HepG2 (cell line): ENCODE results near the gene GABRA4. TPM values are rescaled to one million over a fixed set of nuclear protein-coding genes. Genes with fewer than 3 reads are reported as not detected.

Source experiments
- ATAC-seq: fragments of 200-7000 bp; cut with Tn5 transposase; 3 replicates; pipeline ENCODE4 v1.9.1; 2020; ENCODE audit warnings: mild to moderate bottlenecking, moderate library complexity
- BruUV-seq: library from RNA; stranded (reverse); fragments of 400-500 nt; replicated peaks from 2 replicates; lab custom pipeline; 2021; lab: Mats Ljungman, UMichigan
- CTCF ChIA-PET: fragments of 300-600 bp; formaldehyde crosslinking; extraction: SDS; loops from one replicate; lab custom pipeline; 2021; ENCODE audit warnings: low total read pairs, inconsistent platforms, low intra/inter-chr PET ratio; lab: Yijun Ruan, JAX
- POLR2A ChIA-PET: fragments of 350-600 bp; sonication (Branson Sonifier 250); formaldehyde crosslinking; loops from one replicate; lab custom pipeline; 2020; ENCODE audit warnings: antibody characterized with exemption, inconsistent platforms; lab: Yijun Ruan, JAX
- DNase-seq: peaks from one replicate; pipeline ENCODE4 v3.0.0-alpha.2; 2015; ENCODE audit warnings: low spot score
- FAIRE-seq: peaks from 3 replicates; lab custom pipeline; 2011; peaks lifted over from hg19 to GRCh38; lab: Jason Lieb, UNC
- H2AFZ ChIP-seq: one replicate; pipeline ENCODE4 v1.6.1; 2011; ENCODE audit warnings: low read length, inconsistent platforms
- H3K27ac ChIP-seq: fragments of 300-600 bp; 3 replicates; pipeline ENCODE4 v1.8.0; 2011; ENCODE audit warnings: mixed run types, mild to moderate bottlenecking, mixed read lengths, low read length, inconsistent platforms; ENCODE audit not compliant: insufficient read depth; ENCODE audit errors: extremely low read length
- H3K27me3 ChIP-seq, 2 experiments: fragments of 200-600 bp in 1 of 2; 2 replicates in 1 of 2; 3 replicates in 1 of 2; pipeline versions ENCODE4 v1.6.0 to v1.8.0; 2011; ENCODE audit warnings: low read length in 2 of 2, mild to moderate bottlenecking in 2 of 2, moderate library complexity in 2 of 2, inconsistent platforms in 1 of 2; ENCODE audit not compliant: insufficient read depth in 2 of 2, control insufficient read depth in 1 of 2
- H3K36me3 ChIP-seq, 2 experiments: fragments of 200-600 bp in 1 of 2; replicated peaks in 1 of 2; 2 replicates in 1 of 2; 3 replicates in 1 of 2; pipeline versions ENCODE4 v1.5.1 to v1.8.0; 2011; ENCODE audit warnings: low read length in 2 of 2, inconsistent platforms in 1 of 2; ENCODE audit not compliant: insufficient read depth in 2 of 2, control insufficient read depth in 1 of 2
- H3K4me1 ChIP-seq: 2 replicates; pipeline ENCODE4 v1.5.1; 2012; ENCODE audit warnings: low read length, inconsistent platforms; ENCODE audit not compliant: insufficient read depth
- H3K4me2 ChIP-seq: 2 replicates; pipeline ENCODE4 v1.6.0; 2011; ENCODE audit warnings: low read depth, low read length, inconsistent platforms
- H3K4me3 ChIP-seq, 3 experiments: fragments of 200-600 bp in 1 of 3; sonication (generic), shearing (Covaris generic) in 1 of 3; replicated peaks in 1 of 3; 2 replicates each; pipeline ENCODE4 v1.5.1; 2011 to 2016; ENCODE audit warnings: low read length in 3 of 3, inconsistent platforms in 2 of 3, low read depth in 2 of 3, mild to moderate bottlenecking in 2 of 3, control low read depth in 1 of 3, mixed read lengths in 1 of 3; ENCODE audit not compliant: insufficient read depth in 1 of 3
- H3K79me2 ChIP-seq: one replicate; pipeline ENCODE4 v1.6.1; 2011; ENCODE audit warnings: low read length, inconsistent platforms; ENCODE audit not compliant: insufficient read depth
- H3K9ac ChIP-seq: 2 replicates; pipeline ENCODE4 v1.6.0; 2011; ENCODE audit warnings: mild to moderate bottlenecking, low read depth, low read length, inconsistent platforms; ENCODE audit not compliant: insufficient read depth
- H3K9me3 ChIP-seq: 2 replicates; pipeline ENCODE4 v1.5.1; 2012; ENCODE audit warnings: mild to moderate bottlenecking, low read length
- H4K20me1 ChIP-seq: 2 replicates; pipeline ENCODE4 v1.6.0; 2011; ENCODE audit warnings: inconsistent platforms, mild to moderate bottlenecking, low read length, moderate library complexity; ENCODE audit not compliant: insufficient read depth
- AGO2 ChIP-seq: fragments of 200-400 bp; formaldehyde crosslinking; optimal IDR thresholded peaks from 2 replicates; pipeline ENCODE3; 2017; ENCODE audit warnings: mild to moderate bottlenecking, low read depth, low read length, moderate library complexity
- FOXO1 ChIP-seq: sonication (generic); formaldehyde crosslinking; IDR thresholded peaks from 2 replicates; pipeline ENCODE4 v1.4.0; 2020; ENCODE audit warnings: missing genetic modification reagents
- HCFC1 ChIP-seq: fragments of 150-350 bp; IDR thresholded peaks from 2 replicates; pipeline ENCODE4 v1.6.1; 2014; ENCODE audit warnings: low read depth, low read length
- HNRNPK ChIP-seq: fragments of 200-400 bp; formaldehyde crosslinking; IDR thresholded peaks from 2 replicates; pipeline ENCODE4 v1.6.1; 2018; ENCODE audit warnings: low read length, low read depth, moderate library complexity, mild to moderate bottlenecking; ENCODE audit not compliant: poor library complexity, severe bottlenecking
- HNRNPL ChIP-seq: fragments of 200-400 bp; formaldehyde crosslinking; IDR thresholded peaks from 2 replicates; pipeline ENCODE4 v1.6.1; 2017; ENCODE audit warnings: mild to moderate bottlenecking, low read depth, low read length
- JUN ChIP-seq: sonication (generic); formaldehyde crosslinking; IDR thresholded peaks from 2 replicates; pipeline ENCODE4 v1.4.0; 2020; ENCODE audit warnings: mild to moderate bottlenecking, missing genetic modification reagents
- NONO ChIP-seq, 2 experiments: fragments of 450-650 bp in 1 of 2; sonication (generic) in 1 of 2; formaldehyde crosslinking in 1 of 2; IDR thresholded peaks in 1 of 2; conservative IDR thresholded peaks in 1 of 2; 2 replicates each; pipeline versions ENCODE4 v1.6.1 to v1.8.0; 2017 to 2022; ENCODE audit warnings: mild to moderate bottlenecking in 1 of 2, missing genetic modification reagents in 1 of 2, moderate library complexity in 1 of 2
- PAWR ChIP-seq: sonication (generic); formaldehyde crosslinking; IDR thresholded peaks from 2 replicates; pipeline ENCODE4 v1.4.0; 2020; ENCODE audit warnings: missing genetic modification reagents, mild to moderate bottlenecking, borderline replicate concordance
- PCBP1 ChIP-seq: fragments of 200-400 bp; formaldehyde crosslinking; IDR thresholded peaks from 2 replicates; pipeline ENCODE4 v1.6.1; 2017; ENCODE audit warnings: mild to moderate bottlenecking, low read depth, low read length, borderline replicate concordance
- SMAD3 ChIP-seq: sonication (generic); formaldehyde crosslinking; IDR thresholded peaks from 2 replicates; pipeline ENCODE4 v1.4.0; 2020; ENCODE audit warnings: missing genetic modification reagents
- SMAD9 ChIP-seq: sonication (generic); formaldehyde crosslinking; IDR thresholded peaks from 2 replicates; pipeline ENCODE4 v1.5.1; 2020; ENCODE audit warnings: mild to moderate bottlenecking, missing genetic modification reagents
- TAF15 ChIP-seq: fragments of 200-400 bp; formaldehyde crosslinking; IDR thresholded peaks from one replicate; pipeline ENCODE4 v1.6.1; 2018; ENCODE audit warnings: mild to moderate bottlenecking, low read depth, low read length; ENCODE audit not compliant: poor library complexity, severe bottlenecking
- TBX3 ChIP-seq: fragments of 450-650 bp; IDR thresholded peaks from 2 replicates; pipeline ENCODE4 v1.6.1; 2017; ENCODE audit warnings: antibody characterized with exemption, mild to moderate bottlenecking, inconsistent platforms, borderline replicate concordance
- ZNF136 ChIP-seq: sonication (generic); formaldehyde crosslinking; IDR thresholded peaks from 2 replicates; pipeline ENCODE4 v1.8.1; 2022; ENCODE audit warnings: low read depth, mild to moderate bottlenecking, moderate library complexity, missing genetic modification reagents
- ZNF451 ChIP-seq: sonication (generic); formaldehyde crosslinking; IDR thresholded peaks from 2 replicates; pipeline ENCODE4 v1.5.0; 2020; ENCODE audit warnings: mild to moderate bottlenecking, missing genetic modification reagents
- WGBS: methylation state at CpG from one replicate; pipeline ENCODE4 v1.1.6; 2017; ENCODE audit warnings: low lambda C conversion rate; 5-methylcytosine and 5-hydroxymethylcytosine counted together
- in situ Hi-C: cut with HindIII; loops from 2 replicates; pipeline ENCODE4 v1.10.0; 2017; ENCODE audit warnings: low pct_unique_long_range_greater_than_20kb; ENCODE audit not compliant: extremely low pct_ligation_motif_present
- intact Hi-C: fragments of 100-400 bp; cut with micrococcal nuclease; formaldehyde crosslinking; loops from one replicate; pipeline ENCODE4 v1.10.0; 2022; ENCODE audit not compliant: unreplicated experiment
- polyA plus RNA-seq, 8 experiments: library from polyadenylated mRNA; depleted of rRNA in 3 of 8; stranded (reverse) in 7 of 8; unstranded in 1 of 8; fragments of >200 nt; fragmentation: Illumina TruSeq in 4 of 8; extraction: Trizol in 4 of 8; gene quantifications; 2 replicates each; pipeline versions ENCODE4 v1.2.1 to v1.2.3, GENCODE V29; 2011 to 2016; ENCODE audit warnings: low read depth in 4 of 8, missing spikeins in 1 of 8, mixed read lengths in 1 of 8; ENCODE audit not compliant: insufficient read depth in 1 of 8
- total RNA-seq, 5 experiments: library from RNA; depleted of rRNA; stranded (reverse); fragments of >200 nt; fragmentation: Illumina TruSeq; extraction: Trizol; gene quantifications; 2 replicates each; pipeline ENCODE4 v1.2.3, GENCODE V29; 2016; ENCODE audit warnings: low read depth in 1 of 5
- TF ChIP-seq, protein P1 (sequence below): sonication (generic); formaldehyde crosslinking; IDR thresholded peaks from 2 replicates; pipeline ENCODE4 v1.8.0; 2022; ENCODE audit warnings: mild to moderate bottlenecking, missing genetic modification reagents, moderate library complexity

GABRA4 gene
- total and polyA plus RNA-seq, 2 of the 13 experiments (the other 11 are each of a cell fraction or from before 2014, with no cell fraction given): not detected

DNA sequence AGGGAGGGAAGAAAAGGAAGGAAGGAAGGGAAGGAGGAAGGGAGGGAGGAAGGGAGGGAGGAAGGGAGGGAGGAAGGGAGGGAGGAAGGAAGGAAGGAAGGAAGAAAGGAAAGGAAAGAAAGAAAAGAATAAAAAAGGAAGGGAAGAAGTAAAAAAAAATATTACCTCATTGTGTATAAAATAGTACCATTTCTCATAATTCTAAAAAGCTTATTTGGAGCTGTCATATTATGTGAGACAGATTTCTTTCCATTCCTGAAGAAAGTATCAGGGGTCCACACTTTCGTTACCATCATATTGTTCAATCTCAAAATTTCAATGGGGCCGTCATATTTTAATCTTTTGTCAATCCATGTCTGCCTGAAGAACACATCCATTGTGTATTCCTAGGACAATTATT, 16.1 kb downstream of the GABRA4 start:
- Histone ChIP-seq H4K20me1 (no peaks in the 10 kb centered on the region), H3K4me1 (no peaks in the 10 kb centered on the region), H3K27me3 (no peaks in the 10 kb centered on the region), H3K79me2 (no peaks in the 10 kb centered on the region), H3K9me3 (no peaks in the 10 kb centered on the region), H3K4me2 (no peak overlapping the region), H3K27ac (no peak overlapping the region), H3K4me3 (no peak overlapping the region), H2AFZ (no peak overlapping the region), H3K36me3 (no peaks in the 10 kb centered on the region), H3K9ac (no peak overlapping the region)
- 42% methylated on average over 2 of the region's 2 CpGs for WGBS
- intact Hi-C loops: no loop called here
- CTCF ChIA-PET: no interaction called here
- TF ChIP-seq HNRNPK (peak; percentile 94), HCFC1 (no peak), PCBP1 (0 out of 2 replicates have a peak, but pooled peaks have one; percentile 56)
- POLR2A ChIA-PET: no interaction called here
- no TSS peak for BruUV-seq
- FAIRE-seq: no peak
- in situ Hi-C loops: no loop called here
- no peak for ATAC-seq
- DNase-seq: no peak

DNA sequence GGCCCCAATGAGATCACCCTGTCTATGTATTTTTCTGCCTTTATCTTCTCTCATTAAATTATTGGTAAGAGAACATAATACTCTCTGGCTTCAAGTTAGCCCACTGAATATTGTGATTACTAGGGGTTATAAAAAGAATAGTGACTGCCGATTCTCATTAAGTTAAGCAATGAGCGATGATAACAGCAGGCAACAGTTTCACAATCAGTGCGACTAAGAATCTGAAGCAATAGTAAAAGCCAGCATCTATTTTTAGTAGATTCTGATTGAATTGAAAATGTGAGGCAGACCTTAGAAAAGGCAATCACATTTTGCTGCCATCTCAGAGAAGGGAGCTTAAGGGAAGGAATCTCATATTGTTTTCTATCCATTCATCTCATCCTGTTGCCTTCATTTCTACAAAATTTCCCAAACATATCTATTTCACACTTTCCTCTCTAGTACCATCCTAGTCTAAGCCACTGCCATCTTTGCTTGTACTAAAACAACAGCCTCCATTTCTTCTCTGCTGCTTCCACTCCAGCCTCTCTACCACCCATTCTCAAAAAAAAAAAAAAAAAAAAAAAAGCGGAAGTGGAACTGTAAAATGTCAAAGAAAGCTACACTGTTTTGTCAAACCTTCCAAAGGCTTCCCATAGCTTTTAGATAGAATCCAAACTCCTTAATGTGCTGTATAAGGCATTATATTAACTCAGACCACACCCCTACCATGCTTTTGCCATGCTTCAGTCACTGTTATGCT, 17.4 kb downstream of the GABRA4 start:
- H3K36me3 ChIP-seq: no peaks in the 10 kb centered on the region
- 91% methylated on average over 4 of the region's 4 CpGs for WGBS
- H4K20me1 ChIP-seq: no peaks in the 10 kb centered on the region
- H3K4me2 ChIP-seq: no peak overlapping the region
- no peak for ATAC-seq
- no peak for DNase-seq
- no peaks in the 10 kb centered on the region for H3K9me3 ChIP-seq
- BruUV-seq: no TSS peak
- no peaks in the 10 kb centered on the region for H3K4me1 ChIP-seq
- H3K79me2 ChIP-seq: no peaks in the 10 kb centered on the region
- intact Hi-C loops (no loop called here), in situ Hi-C loops (no loop called here)
- ChIA-PET CTCF (no interaction called here), POLR2A (no interaction called here)
- H3K27ac ChIP-seq: no peak overlapping the region
- H2AFZ ChIP-seq: no peak overlapping the region
- no peak overlapping the region for H3K4me3 ChIP-seq
- H3K9ac ChIP-seq: no peak overlapping the region
- FAIRE-seq: no peak
- H3K27me3 ChIP-seq: no peaks in the 10 kb centered on the region
- TF ChIP-seq SMAD9 (CRISPR knock-in tag): no peak
- TF ChIP-seq, protein P1, sequence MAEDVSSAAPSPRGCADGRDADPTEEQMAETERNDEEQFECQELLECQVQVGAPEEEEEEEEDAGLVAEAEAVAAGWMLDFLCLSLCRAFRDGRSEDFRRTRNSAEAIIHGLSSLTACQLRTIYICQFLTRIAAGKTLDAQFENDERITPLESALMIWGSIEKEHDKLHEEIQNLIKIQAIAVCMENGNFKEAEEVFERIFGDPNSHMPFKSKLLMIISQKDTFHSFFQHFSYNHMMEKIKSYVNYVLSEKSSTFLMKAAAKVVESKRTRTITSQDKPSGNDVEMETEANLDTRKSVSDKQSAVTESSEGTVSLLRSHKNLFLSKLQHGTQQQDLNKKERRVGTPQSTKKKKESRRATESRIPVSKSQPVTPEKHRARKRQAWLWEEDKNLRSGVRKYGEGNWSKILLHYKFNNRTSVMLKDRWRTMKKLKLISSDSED (CRISPR knock-in tag): no peak
- TF ChIP-seq SMAD3 (CRISPR knock-in tag): no peak
- TF ChIP-seq ZNF451 (CRISPR knock-in tag): no peak
- TF ChIP-seq HNRNPL: no peak
- TF ChIP-seq TAF15: no peak
- TF ChIP-seq TBX3: no peak
- no peak for TF ChIP-seq JUN (CRISPR knock-in tag)
- no peak for TF ChIP-seq FOXO1 (CRISPR knock-in tag)
- TF ChIP-seq ZNF136 (CRISPR knock-in tag): no peak
- TF ChIP-seq AGO2: no peak
- TF ChIP-seq NONO (IDR thresholded peaks at IDR 0.05): no peak
- TF ChIP-seq NONO (CRISPR knock-in tag; conservative IDR thresholded peaks at IDR 0.05): no peak
- TF ChIP-seq PAWR (CRISPR knock-in tag): no peak
